ENCODE measurements around the gene TGFB2.

DNA sequence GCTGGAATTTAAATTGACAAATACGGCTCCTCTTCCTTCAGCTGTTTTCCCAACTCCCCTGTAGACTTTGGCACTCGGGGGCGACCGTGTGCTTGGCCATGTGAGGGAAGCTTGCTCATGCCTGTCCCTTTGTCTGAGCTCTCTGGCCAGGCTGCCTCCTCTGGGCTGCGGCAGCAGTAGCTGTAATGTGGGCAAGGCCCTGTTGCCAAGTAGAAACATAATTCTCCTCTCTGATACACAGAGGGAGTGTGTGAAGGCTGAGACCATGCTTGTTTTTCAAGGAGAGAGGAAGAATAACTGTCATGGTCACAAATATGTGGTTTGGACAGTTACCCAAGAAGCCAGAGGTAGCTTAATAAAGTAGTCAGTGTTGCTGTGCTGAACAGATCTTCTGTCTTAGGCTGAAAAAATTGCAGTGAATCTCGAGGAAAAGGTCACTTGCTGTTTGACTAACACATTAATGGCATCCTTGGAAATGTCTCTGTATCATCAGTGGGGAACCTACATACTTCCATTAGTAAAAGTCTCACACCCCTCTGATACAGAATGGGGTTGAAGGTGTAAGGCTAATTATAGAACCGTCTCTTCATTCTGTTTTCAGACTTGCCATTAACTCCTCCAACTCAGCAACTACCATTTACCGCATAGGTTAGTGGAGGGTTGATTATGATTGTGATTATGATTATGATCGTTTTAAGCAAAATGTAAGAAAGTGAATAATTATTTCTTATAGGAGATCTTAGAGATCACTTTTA is 94.6 kb downstream of the TGFB2 start:
- TF ChIP-seq EP300 (IDR thresholded peaks at IDR 0.05; ENCODE audit: borderline replicate concordance), result no peak
- no peak for TF ChIP-seq YY1 (IDR thresholded peaks at IDR 0.05; ENCODE audit: low read depth)
- TF ChIP-seq, protein P1, sequence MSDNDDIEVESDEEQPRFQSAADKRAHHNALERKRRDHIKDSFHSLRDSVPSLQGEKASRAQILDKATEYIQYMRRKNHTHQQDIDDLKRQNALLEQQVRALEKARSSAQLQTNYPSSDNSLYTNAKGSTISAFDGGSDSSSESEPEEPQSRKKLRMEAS (IDR thresholded peaks at IDR 0.05), result peak; percentile 69
- TF ChIP-seq TCF12 (IDR thresholded peaks at IDR 0.05; ENCODE audit: low read depth), result no peak
- TF ChIP-seq, protein P2, sequence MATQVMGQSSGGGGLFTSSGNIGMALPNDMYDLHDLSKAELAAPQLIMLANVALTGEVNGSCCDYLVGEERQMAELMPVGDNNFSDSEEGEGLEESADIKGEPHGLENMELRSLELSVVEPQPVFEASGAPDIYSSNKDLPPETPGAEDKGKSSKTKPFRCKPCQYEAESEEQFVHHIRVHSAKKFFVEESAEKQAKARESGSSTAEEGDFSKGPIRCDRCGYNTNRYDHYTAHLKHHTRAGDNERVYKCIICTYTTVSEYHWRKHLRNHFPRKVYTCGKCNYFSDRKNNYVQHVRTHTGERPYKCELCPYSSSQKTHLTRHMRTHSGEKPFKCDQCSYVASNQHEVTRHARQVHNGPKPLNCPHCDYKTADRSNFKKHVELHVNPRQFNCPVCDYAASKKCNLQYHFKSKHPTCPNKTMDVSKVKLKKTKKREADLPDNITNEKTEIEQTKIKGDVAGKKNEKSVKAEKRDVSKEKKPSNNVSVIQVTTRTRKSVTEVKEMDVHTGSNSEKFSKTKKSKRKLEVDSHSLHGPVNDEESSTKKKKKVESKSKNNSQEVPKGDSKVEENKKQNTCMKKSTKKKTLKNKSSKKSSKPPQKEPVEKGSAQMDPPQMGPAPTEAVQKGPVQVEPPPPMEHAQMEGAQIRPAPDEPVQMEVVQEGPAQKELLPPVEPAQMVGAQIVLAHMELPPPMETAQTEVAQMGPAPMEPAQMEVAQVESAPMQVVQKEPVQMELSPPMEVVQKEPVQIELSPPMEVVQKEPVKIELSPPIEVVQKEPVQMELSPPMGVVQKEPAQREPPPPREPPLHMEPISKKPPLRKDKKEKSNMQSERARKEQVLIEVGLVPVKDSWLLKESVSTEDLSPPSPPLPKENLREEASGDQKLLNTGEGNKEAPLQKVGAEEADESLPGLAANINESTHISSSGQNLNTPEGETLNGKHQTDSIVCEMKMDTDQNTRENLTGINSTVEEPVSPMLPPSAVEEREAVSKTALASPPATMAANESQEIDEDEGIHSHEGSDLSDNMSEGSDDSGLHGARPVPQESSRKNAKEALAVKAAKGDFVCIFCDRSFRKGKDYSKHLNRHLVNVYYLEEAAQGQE (IDR thresholded peaks at IDR 0.05; ENCODE audit: low read depth), result no peak
- no peak for TF ChIP-seq CREB1 (IDR thresholded peaks at IDR 0.05; ENCODE audit: low read depth)
- TF ChIP-seq TAF1 (IDR thresholded peaks at IDR 0.05; ENCODE audit: low read depth), result no peak
- TF ChIP-seq RAD21 (IDR thresholded peaks at IDR 0.05; ENCODE audit: low read depth), result peak; percentile 30; the same call in 1 of the 2 replicates
- TF ChIP-seq NFIC (IDR thresholded peaks at IDR 0.05), result no peak

Measured in Ishikawa (cell line).